OCI-LY7 (cell line): ENCODE results near the gene MAD2L2.

Source experiments
- CTCF ChIP-seq: fragments of 200-600 bp; sonication (generic); conservative IDR thresholded peaks from 2 replicates; pipeline ENCODE4 v1.5.1; 2014; ENCODE audit warnings: mild to moderate bottlenecking, antibody characterized with exemption, low read length, moderate library complexity, mixed read lengths
- EZH2phosphoT487 ChIP-seq: fragments of 200-600 bp; sonication (generic); IDR thresholded peaks from 2 replicates; pipeline ENCODE4 v1.6.1; 2018; ENCODE audit warnings: low read depth, borderline replicate concordance, mild to moderate bottlenecking, mixed run types, antibody characterized with exemption, low read length, moderate library complexity, mixed read lengths

- TF ChIP-seq CTCF, result no peak
- no peak for TF ChIP-seq EZH2phosphoT487
These were observed 31.3 kb upstream of the MAD2L2 start for GRCh38 chr1:11712285-11712684.
